Measurements from ENCODE around the gene CCDC169. TPM values are rescaled to one million over a fixed set of nuclear protein-coding genes. Genes with fewer than 3 reads are reported as not detected.

The CCDC169 gene
- total RNA-seq, 6 donors from 2014 or later: 0.20 to 0.74 (median 0.26) TPM; not detected in 3

- Histone ChIP-seq H3K4me1 (no peaks in the 10 kb centered on the region), H3K4me3 (no peak overlapping the region), H3K27ac (no peak overlapping the region), H3K27me3 (no peaks in the 10 kb centered on the region), H3K9me3 (peaks cover 0 to 9% (median 2%) of the 10 kb centered on the region in 4 donors), H3K36me3 (no peaks in the 10 kb centered on the region)
- TF ChIP-seq EP300 (IDR thresholded peaks at IDR 0.05): no peak
- no peak for TF ChIP-seq POLR2AphosphoS5 (IDR thresholded peaks at IDR 0.05)
- TF ChIP-seq CTCF (IDR thresholded peaks at IDR 0.05): no peak
- TF ChIP-seq POLR2A (IDR thresholded peaks at IDR 0.05): no peak
- DNase-seq (no peak), ATAC-seq (ENCODE audit: low FRiP score in 2 of 2) (no peak)
These were observed 77.7 kb downstream of the CCDC169 start for GRCh38 chr13:36219883-36220282.

- Histone ChIP-seq H3K4me3 (no peak overlapping the region), H3K36me3 (no peaks in the 10 kb centered on the region), H3K27ac (no peak overlapping the region), H3K4me1 (no peaks in the 10 kb centered on the region), H3K27me3 (no peaks in the 10 kb centered on the region), H3K9me3 (peaks cover 0 to 6% (median 0%) of the 10 kb centered on the region in 4 donors)
- WGBS, 2 donors: 87 to 92% methylated on average over 3 of the region's 3 CpGs
- ATAC-seq (ENCODE audit: low FRiP score in 2 of 2) (no peak), DNase-seq (no peak)
- TF ChIP-seq CTCF (IDR thresholded peaks at IDR 0.05) (no peak), POLR2A (IDR thresholded peaks at IDR 0.05) (no peak), EP300 (IDR thresholded peaks at IDR 0.05) (no peak), POLR2AphosphoS5 (IDR thresholded peaks at IDR 0.05) (no peak)
These were observed 80.2 kb downstream of the CCDC169 start for GRCh38 chr13:36217456-36217855.

GRCh38 chr13:36214163-36214921, 83.3 kb downstream of the CCDC169 start, which contains the start of gene SOHLH2:
Gene SOHLH2, minus strand, starts transcription at chr13:36214556. Its CDS starts 30 bp downstream, at chr13:36214526.
- H3K9me3 ChIP-seq: peaks cover 0 to 6% (median 0%) of the 10 kb centered on the region in 4 donors
- peak in 1 of 2 donors; percentile 31 for ATAC-seq (ENCODE audit: low FRiP score in 2 of 2)
- H3K4me1 ChIP-seq: no peaks in the 10 kb centered on the region
- no peak within 1 kb of the TSS for H3K27ac ChIP-seq
- TF ChIP-seq CTCF (IDR thresholded peaks at IDR 0.05): no peak
- no peak for TF ChIP-seq POLR2A (IDR thresholded peaks at IDR 0.05)
- no peak for TF ChIP-seq EP300 (IDR thresholded peaks at IDR 0.05)
- no peak for TF ChIP-seq POLR2AphosphoS5 (IDR thresholded peaks at IDR 0.05)
- H3K27me3 ChIP-seq: no peaks in the 10 kb centered on the region
- H3K36me3 ChIP-seq: no peaks in the 10 kb centered on the region
- WGBS, 2 donors: 91 to 92% methylated on average over 20 to 53 of the region's 53 CpGs
- peak in 1 of 2 donors; percentile 78 for DNase-seq
- H3K4me3 ChIP-seq: no peak within 1 kb of the TSS

- no peak for ATAC-seq (ENCODE audit: low FRiP score in 2 of 2)
- 67 to 70% methylated on average over 3 of the region's 3 CpGs for WGBS, 2 donors
- no peaks in the 10 kb centered on the region for H3K36me3 ChIP-seq
- H3K27ac ChIP-seq: no peak overlapping the region
- no peak overlapping the region for H3K4me3 ChIP-seq
- H3K27me3 ChIP-seq: no peaks in the 10 kb centered on the region
- no peaks in the 10 kb centered on the region for H3K4me1 ChIP-seq
- peaks cover 0 to 6% (median 0%) of the 10 kb centered on the region in 4 donors for H3K9me3 ChIP-seq
- no peak for DNase-seq
- TF ChIP-seq POLR2AphosphoS5 (IDR thresholded peaks at IDR 0.05) (no peak), POLR2A (IDR thresholded peaks at IDR 0.05) (no peak), EP300 (IDR thresholded peaks at IDR 0.05) (no peak), CTCF (IDR thresholded peaks at IDR 0.05) (no peak)
These were observed 84.8 kb downstream of the CCDC169 start for GRCh38 chr13:36212789-36213188.

DNA sequence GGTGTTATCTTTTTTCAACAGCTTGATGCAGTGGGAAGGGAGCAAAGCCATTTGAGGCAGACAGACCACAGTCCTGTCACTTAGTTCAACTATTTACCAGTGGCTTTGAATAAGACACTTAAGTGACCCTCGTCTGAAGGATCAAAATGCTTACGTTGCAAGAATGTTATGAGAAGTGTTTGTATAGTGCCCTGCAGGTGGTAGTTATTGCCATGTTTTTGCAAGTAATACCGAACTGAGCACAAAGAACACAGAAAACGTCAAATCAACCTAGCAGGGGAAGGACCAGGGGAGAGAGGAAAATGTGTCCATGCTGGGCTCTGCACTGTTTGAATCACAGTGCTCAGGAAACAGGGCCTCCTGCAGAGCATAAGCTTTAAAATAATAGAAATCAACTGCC, 86.0 kb downstream of the CCDC169 start:
- H3K4me3 ChIP-seq: no peak overlapping the region
- no peaks in the 10 kb centered on the region for H3K4me1 ChIP-seq
- no peaks in the 10 kb centered on the region for H3K27me3 ChIP-seq
- no peaks in the 10 kb centered on the region for H3K36me3 ChIP-seq
- WGBS, 2 donors: 65 to 67% methylated on average over 4 of the region's 4 CpGs
- ATAC-seq (ENCODE audit: low FRiP score in 2 of 2) (no peak), DNase-seq (no peak)
- no peak overlapping the region for H3K27ac ChIP-seq
- TF ChIP-seq CTCF (IDR thresholded peaks at IDR 0.05) (no peak), POLR2AphosphoS5 (IDR thresholded peaks at IDR 0.05) (no peak)
- H3K9me3 ChIP-seq: peaks cover 0 to 6% (median 0%) of the 10 kb centered on the region in 4 donors
